GM19035 (cell line): ENCODE measurements around the gene DGKD.

Experiments
- ATAC-seq: cut with Tn5 transposase; IDR thresholded peaks from one replicate; pipeline ENCODE4 v1.9.1; 2021; ENCODE audit not compliant: unreplicated experiment

DGKD gene

DNA sequence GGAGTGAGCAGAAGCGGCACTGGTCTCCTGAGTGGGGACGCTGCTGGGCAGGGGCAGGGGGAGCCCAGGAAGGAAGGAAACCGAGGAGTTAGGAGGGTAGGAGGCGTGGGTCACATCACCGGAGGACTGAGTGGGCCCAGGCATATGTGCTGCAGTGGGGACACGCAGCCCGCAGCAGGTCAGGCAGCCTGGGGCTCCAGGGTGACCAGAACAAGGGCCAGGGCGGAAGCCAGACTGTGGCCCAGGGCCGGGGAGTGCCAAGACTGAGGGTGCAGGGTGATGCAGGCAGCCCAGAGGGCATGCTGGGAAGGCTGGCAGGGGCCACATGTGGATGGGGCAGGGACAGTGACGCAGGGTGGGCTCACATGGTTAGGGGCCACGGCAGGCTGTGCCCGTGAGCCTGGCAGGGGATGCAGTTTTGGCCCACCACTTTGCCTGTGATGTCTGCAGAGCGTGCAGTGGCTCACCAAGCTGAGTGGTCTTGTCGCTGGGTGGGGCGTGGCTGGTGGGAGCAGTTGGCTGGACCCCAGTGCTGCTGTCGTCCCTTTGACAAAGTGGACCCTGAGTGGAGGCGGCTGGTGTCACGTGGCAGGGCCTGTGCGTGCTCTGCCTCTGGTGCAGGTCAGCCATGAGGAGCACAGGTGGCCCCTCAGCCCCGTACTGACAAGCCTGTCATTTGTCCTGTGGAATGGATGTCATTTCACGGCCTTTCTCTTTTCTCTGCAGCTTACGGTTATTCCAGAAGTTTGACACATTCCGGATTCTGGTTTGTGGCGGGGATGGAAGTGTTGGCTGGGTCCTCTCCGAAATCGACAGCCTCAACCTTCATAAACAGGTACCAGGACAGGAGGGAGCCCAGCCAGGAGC lies 87.1 kb downstream of the DGKD start:
- no peak for ATAC-seq

DNA sequence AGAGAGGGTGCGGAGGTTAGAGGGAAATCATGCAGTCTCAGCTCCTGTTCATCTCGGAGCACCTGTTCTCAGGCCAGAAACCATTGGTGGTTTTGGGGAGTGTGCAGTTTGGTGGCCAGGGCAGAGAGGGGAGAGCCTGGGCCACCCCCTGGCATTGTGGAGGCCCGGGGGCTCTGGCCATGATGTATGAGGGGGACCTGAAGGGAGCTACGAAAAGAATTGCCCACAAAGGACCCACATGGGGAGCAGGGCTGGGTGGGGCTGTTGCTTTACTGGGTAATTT lies 87.7 kb downstream of the DGKD start:
- no peak for ATAC-seq

DNA sequence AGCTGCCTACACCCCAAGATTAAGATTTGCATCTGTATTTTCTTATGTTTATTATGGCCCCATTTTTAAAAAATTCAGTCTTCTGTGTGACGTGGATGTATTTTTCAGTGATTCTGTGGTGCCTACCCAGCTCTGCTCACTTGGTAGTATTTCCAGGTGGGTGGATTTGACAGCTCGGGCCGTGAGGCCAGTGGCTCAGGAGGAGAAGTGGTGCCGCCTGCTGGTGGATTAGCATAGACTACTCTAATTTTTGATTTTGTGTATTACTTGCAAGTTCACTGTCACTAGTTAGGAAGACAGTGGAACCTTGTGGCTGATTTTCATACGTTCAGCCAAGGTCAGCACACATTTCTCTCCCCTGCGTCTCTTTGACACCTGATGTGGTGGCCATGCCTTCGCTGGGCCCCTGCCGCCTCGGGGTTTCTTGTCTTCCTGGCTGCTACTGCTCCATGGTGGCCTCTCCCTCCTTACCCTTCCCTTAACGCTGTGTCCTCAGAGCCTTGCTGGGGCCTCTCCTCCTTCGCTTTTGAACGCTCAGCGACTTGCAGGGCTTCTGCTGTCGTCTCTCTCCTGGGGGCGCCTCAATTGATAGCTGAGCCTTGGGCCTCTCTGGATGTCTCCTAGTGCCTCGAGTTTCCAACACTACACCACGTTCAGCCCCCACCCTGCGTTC lies 89.4 kb downstream of the DGKD start:
- no peak for ATAC-seq

DNA sequence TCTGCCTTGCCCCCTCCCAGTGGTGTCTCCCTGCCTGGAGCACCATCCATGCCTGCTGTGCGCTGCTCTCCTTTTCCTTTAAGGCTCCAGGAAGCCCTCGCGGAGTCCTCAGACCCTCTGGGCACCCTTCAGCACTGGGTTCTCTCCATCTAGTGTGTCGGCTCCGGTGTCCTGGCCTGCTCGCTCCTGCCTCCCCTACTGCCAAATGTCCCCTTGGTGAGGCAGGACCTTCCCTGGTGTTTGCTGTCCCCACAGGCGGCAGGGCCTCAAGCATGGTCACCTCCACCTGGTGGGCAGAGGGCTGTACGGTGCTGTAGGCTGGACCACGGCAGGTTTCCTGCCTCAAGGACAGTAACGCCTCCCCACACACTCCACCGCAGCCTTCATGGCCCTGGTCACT lies 90.2 kb downstream of the DGKD start:
- no peak for ATAC-seq

DNA sequence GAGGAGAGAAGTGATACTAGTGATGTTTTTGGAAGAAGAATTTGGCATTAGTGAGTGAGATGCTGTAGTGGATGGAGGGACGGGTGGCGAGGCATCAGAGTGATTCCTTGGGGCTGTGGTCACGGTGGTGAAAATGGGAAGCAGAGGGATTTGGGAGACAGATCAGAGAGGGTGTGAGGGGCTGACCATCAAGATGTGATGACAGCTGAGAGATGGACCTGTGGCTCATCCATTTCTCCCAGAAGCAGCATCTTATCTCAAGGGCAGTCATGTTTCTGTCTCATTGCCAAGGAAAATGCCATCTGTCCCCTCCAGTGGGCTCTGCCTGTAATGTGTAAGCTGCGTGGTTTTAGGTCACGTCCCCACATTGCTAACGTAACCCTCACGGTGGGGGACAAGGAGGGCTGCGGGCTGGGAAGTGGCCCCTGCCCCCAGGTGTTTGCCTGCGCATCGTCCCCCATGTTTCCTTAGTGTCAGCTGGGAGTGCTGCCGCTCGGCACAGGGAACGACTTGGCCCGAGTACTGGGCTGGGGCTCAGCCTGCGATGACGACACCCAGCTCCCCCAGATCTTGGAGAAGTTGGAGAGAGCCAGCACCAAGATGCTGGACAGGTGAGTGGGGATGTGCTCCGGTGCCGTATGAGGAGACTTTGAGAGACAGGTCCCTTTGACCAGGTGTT lies 91.0 kb downstream of the DGKD start:
- ATAC-seq, result no peak

DNA sequence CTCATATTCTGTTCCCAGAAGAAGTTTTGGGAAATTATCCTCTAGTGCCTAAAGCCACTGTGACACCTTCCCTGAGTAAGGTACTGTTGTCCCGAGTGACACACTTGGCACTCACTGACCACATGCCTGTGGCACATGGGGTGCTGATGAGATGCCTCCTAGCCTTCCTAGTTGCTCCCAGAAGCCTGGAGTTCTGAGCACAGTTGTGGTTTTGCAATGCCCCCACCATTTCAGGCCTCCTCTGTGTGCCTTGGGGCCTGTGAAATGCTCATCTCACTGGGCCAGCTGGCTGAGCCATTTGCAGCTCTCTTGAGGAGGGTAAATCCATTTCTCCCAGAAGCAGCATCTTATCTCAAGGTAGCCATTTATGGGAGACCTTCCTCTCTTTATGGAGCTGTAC lies 91.8 kb downstream of the DGKD start:
- no peak for ATAC-seq

DNA sequence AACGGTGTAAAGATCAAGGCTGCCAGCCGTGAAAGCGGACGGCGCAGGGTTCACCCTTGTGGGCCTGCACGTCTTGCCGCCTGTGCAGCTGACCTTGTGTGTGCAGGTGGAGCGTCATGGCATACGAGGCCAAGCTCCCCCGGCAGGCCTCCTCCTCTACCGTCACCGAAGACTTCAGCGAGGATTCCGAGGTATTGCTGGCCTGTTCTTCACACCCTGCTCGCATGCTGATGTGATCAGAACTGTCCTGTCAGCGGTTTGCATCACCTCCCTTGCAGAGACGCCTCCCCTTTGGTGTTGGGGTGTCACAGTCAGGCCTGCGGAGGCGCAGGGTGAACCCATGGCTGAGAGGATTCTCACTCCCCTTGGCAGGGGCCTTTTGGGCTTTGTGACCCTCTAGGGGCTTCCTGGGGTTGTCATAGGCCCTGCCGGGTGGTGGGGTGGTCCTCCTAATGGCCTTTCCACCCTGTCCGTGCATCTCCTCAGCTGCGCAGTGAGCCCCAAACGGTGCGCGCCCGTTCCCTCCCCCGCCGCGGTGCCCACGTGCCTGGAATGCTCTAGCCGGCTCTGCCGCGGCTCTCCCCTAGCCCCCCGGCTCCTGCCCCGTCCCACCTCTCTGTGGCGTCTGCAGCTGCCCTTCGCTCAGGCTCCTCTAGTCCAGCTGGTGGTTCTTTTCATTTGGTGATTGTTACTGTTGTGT lies 92.5 kb downstream of the DGKD start:
- ATAC-seq, result no peak

DNA sequence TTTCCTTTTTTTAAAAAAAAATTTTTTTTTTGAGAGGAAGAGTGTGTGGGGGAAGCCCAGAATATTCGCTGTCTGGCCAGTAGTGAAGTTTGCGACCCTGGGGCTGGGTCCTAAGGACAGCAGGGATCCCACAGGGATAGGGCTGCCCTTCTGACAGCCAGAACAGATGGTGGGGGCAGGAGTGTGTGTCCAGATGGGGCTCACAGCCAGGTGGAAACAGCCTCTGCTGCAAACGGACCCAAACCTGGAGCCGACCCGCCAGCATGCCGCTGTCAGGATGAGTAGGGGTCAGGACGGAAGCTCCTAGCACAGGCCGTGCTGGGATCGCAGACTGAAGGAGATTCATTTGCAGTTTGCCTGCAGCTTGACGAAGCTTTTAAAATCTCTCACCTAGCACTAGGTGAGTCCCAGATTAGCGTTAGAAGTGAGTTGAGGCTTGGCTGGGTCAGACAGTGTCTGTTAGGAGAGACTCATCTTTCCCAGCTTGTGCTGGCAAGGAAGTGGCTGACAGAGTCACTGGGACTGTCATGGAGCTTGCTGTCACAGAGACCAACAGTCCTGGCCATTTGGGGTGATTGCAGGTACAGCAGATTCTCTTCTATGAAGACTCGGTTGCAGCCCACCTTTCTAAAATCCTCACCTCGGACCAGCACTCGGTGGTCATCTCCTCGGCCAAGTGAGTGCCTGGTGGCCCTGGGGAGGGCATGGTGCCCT lies 93.4 kb downstream of the DGKD start:
- ATAC-seq, result no peak

DNA sequence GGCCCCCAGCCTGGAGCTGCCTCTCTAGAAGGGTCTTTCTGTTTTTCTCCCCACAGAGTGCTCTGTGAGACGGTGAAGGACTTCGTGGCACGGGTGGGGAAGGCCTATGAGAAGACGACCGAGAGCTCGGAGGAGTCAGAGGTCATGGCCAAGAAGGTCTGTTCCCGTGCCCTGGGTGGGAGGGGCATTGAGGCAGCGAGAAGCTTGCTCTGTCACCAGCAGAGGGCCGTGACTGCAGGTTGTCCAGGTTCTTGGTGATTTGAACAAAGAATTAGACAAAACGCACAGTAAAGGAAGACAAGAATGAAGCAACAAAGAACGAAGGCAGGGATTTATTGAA lies 93.9 kb downstream of the DGKD start:
- ATAC-seq, result no peak

DNA sequence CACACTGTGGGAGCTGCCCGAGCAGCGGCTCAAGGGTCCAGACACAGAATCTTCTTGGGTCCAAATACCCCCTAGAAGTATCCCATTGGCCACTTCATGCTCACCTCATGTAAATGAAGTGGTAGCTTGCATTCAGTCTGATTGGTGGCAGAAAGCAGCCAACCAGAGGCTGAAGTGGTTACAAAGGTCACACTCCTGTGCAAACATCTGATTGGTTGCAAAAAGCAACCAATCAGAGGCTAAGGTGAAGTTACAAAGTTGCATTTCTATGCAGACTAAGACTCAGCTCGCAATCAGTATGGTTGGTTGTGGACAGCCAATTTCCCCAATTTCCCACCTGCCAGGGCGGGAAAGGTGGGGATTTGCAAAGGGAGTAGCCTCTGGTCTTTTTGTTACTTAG lies 94.3 kb downstream of the DGKD start:
- no peak for ATAC-seq

DNA sequence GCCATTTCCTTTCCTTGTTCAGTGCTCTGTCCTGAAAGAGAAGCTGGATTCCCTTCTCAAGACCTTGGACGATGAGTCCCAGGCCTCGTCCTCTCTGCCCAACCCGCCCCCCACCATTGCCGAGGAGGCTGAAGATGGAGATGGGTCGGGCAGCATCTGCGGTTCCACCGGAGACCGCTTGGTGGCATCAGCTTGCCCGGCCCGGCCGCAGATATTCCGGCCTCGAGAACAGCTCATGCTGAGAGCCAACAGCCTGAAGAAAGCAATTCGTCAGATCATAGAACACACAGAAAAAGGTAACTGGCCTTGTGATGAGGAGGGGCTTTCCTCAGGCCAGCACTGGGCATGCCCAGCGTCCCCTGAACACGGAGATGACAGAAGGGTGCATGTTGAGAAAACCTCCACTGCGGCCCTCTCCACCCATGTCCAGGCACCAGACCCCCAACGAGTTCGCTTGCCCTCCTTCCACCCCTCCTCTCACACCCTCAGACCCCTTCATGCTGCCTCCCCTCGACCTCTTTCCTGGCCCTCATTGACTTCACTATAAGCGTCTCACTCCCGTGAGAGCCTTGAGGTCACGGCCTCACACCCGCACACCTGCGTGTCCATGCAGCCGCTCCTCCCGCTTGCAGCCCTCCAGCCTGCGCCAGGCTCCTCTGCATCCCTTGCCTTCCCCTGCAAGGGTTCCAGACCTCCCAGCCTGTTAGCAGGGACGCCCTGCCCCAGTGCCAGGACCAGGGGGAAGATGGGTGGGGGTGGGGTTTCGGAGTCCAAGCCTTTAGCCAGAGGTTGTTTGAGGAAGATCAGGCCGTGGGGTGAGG lies 95.0 kb downstream of the DGKD start:
- ATAC-seq, result no peak

DNA sequence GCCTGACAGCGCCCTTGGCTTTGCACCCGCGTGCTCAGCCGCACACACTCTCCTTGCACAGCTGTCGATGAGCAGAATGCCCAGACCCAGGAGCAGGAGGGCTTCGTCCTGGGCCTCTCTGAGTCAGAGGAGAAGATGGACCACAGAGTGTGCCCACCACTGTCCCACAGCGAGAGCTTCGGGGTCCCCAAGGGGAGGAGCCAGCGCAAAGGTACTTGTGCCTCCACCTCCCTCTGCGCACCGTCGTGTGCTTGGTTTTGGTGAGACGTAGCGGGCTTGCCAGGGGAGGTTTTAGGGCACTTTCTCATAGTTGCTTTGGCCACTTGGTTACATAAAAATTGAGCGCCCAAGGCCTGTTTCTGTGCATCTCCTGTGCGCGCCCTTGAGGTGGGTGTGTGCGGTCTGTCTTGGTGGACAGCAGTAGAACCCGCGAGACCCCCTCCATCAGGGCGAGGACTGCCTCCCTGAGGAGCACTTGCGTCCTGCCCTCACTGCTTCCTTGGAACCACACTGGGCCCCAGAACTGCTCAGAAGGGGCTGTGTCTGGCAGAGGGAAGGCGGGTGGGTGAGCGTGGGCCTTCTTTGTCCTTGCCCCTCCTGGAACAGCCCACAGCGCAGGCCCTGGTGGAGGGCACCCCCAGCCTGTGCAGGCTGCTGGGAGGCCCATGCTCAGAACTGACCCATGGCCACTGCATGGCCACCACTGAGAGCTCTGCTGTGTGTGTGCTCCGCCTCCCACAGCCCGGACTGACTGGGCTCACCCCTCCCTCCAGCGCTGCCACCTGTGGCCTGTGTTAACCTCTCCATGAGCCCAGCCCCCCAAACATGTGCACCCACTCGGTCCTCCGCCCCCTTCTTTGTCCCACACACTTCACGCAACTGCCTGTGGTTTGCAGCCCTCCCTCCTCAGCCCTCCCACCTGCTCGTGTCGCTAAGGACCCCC lies 95.9 kb downstream of the DGKD start:
- no peak for ATAC-seq

DNA sequence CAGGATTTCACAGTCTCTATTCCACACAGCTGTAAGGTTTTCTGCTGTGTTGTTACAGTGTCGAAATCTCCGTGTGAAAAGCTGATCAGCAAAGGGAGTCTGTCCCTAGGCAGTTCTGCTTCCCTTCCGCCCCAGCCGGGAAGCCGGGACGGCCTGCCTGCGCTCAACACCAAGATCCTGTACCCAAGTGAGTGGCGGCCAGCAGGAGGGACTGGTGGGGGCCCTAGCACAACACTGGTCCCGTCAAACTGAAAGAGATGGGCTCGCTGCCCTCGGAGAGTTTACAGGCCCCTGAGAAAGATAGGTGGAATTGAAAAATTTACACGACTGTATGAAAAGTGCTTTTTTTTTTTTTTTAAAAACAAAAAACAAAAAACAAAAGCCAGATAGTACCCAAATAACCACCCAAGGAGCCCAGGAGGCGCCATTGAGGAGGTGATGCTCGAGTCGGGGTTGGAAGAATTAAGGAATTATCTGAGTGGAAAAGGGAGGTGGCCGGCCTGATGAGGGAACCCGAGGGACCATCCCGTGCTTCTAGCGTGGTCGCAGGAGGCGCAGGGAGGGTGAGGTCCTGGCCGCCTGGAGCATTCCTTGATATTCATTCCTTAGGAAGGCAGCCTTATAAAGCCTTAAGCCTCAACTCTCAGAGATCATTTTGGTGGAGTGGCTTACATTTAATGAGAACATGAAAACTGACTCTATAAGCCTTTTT lies 96.7 kb downstream of the DGKD start:
- no peak for ATAC-seq

DNA sequence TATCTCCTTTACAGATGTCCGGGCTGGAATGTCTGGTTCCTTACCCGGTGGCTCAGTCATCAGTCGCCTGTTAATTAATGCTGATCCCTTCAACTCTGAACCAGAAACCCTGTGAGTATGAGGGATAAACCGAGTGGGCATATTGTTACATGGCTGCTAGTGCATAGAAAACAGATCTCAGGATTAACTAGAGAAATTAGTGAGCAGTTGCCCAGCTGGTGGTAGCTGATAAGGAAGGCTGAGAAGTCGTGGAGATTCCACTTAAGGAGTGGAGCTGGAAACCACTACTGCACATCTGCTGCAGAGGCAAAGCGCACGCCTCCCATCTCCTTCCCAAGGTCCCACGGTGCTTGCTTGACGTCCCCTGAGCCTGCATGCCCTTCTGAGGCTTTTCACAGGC lies 97.7 kb downstream of the DGKD start:
- no peak for ATAC-seq

DNA sequence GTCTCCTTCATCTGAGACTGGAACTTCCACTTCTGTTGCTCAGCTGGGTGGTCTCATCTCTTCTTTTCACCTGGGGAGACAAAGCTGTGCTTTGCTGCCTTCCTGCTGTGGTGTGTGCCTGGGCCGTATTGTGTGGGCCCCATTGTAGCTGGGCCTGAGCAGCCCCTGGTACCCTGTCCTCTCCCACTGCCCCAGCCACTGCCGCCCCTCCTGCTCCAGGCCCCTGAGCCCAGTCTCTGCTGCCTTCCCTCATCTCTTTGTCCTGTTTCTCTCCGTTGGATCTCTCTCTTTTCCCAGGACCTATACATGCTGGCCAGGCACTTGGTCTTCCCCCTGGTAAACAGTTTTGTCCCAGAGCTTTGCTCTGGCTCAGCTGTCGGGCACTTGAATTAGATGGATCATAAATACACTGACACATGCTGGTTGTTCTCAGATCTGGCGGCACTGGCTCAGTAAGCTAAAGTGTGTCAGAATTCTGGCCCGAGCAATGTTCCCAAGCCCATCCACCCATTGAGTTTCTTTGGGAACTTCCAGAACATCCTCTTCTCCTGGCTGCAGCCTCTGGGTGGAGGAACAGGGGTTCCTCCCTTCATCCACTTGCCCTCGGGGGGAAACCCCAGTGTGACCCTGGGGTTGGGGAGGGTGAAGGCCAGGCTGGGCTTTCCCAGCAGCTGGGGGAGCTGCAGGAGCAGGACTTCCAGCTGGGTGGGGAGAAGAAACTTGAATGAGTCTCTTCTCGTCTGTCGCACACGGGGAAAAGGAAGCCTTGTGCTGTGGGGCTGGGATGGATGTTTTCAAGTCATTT lies 99.0 kb downstream of the DGKD start:
- ATAC-seq, result no peak

DNA sequence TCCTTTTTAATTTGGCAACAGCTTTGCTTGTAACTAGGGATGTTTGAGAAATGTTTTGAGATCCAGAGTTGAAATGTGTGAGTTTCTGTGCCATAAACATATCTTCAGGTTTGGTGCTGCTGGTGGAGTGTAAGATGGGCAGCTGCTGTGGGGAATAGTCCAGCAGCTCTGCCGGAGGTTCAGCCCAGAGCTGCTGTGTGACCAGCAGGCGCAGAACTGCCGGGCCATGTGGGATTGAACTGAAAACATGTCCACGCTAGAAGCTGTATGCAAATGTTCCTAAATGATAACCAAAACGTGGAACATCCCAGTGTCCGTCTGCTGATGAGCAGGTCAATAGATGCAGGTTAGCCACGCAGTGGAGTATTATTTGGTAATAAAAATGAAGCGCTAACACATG lies 99.6 kb downstream of the DGKD start:
- no peak for ATAC-seq

DNA sequence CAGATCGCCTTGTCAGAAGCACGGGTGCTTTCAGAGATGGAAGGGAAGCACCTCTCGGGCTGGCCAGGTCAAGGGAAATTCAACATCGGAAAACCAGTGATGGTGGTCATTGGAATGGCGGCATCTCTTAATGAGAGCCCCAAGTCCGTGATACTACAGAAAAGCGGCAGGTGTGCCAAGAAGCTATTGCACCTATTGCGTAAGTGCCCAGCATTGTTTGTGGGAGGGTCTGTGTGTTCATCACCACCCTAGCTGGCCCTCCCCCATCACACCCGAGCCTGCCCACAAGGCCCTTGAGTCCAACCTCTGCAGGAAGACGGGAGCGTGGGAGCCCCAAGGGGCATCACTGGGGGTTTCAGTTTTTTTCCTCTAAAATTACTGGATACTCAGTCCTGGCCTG lies 100.7 kb downstream of the DGKD start:
- ATAC-seq, result no peak

DNA sequence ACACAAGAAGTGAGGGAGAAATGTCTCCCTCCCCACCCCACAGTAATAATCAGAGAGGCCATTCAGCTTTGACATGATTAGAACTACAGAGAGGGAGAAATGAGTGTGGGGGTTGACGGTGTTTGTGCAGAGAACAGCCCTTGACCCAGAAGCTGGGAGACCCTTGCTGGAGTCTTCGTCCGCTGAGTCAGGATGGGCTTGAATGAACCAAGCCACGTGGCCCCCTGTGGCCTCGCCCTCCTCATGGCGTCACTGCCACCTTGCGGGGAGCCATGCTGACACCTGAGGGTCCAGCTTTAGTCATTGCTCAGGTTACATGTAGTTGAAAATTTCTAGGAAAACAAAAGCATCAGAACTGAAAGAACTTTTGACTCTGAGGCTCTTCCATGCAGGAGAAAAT lies 101.2 kb downstream of the DGKD start:
- no peak for ATAC-seq
